Neutrophil (primary cell): ENCODE results near the gene DSP.

Experiments used
- H3K27ac ChIP-seq: fragments of 200-600 bp; sonication (generic); 2 replicates; pipeline ENCODE4 v1.5.1; 2016; ENCODE audit warnings: mild to moderate bottlenecking, moderate library complexity
- H3K27me3 ChIP-seq: fragments of 200-600 bp; sonication (generic); 2 replicates; pipeline ENCODE4 v1.6.0; 2016; ENCODE audit warnings: mild to moderate bottlenecking
- H3K36me3 ChIP-seq: fragments of 200-600 bp; sonication (generic); 2 replicates; pipeline ENCODE4 v1.5.1; 2017
- H3K4me1 ChIP-seq, 2 experiments: fragments of 200-600 bp in 1 of 2; sonication (generic) in 1 of 2; 1 replicate in 1 of 2; 2 replicates in 1 of 2; pipeline versions ENCODE4 v1.5.1 to v1.6.1; 2013 to 2016; ENCODE audit warnings: low read depth in 1 of 2, low read length in 1 of 2, mild to moderate bottlenecking in 1 of 2, moderate library complexity in 1 of 2; ENCODE audit not compliant: control insufficient read depth in 1 of 2, insufficient read depth in 1 of 2
- H3K4me3 ChIP-seq, 2 experiments: fragments of 200-600 bp in 1 of 2; sonication (generic) in 1 of 2; 1 replicate in 1 of 2; 2 replicates in 1 of 2; pipeline ENCODE4 v1.5.1; 2013 to 2016; ENCODE audit warnings: low read depth in 1 of 2, low read length in 1 of 2, mild to moderate bottlenecking in 1 of 2, moderate library complexity in 1 of 2
- H3K9me3 ChIP-seq: fragments of 200-600 bp; sonication (generic); 2 replicates; pipeline ENCODE4 v1.5.1; 2016
- CTCF ChIP-seq: fragments of 200-600 bp; sonication (generic); IDR thresholded peaks from 2 replicates; pipeline ENCODE4 v1.5.1; 2016; ENCODE audit warnings: antibody characterized with exemption

The DSP gene

GRCh38 chr6:7541175-7542064 is at the start of gene DSP:
Gene DSP, plus strand, starts transcription at chr6:7541671. Its CDS starts 245 bp downstream, at chr6:7541916.
- H3K9me3 ChIP-seq, result no peaks in the 10 kb centered on the region
- peak within 1 kb of the TSS; percentile 58 to 65 for H3K4me3 ChIP-seq
- peaks cover 100% of the 10 kb centered on the region for H3K27me3 ChIP-seq
- H3K27ac ChIP-seq, result no peak within 1 kb of the TSS
- no peaks in the 10 kb centered on the region for H3K36me3 ChIP-seq
- TF ChIP-seq CTCF, result no peak
- H3K4me1 ChIP-seq, result peaks cover 20 to 25% of the 10 kb centered on the region in 2 experiments

GRCh38 chr6:7493866-7494265 is 47.6 kb upstream of the DSP start:
- H3K9me3 ChIP-seq, result no peaks in the 10 kb centered on the region
- no peak overlapping the region for H3K4me3 ChIP-seq
- no peak for TF ChIP-seq CTCF

GRCh38 chr6:7494638-7495037 is 46.8 kb upstream of the DSP start:
- peaks cover 53% of the 10 kb centered on the region for H3K27me3 ChIP-seq
- no peaks in the 10 kb centered on the region for H3K9me3 ChIP-seq
- no peak overlapping the region for H3K4me3 ChIP-seq
- no peaks in the 10 kb centered on the region for H3K36me3 ChIP-seq
- no peaks in the 10 kb centered on the region for H3K4me1 ChIP-seq
- no peak overlapping the region for H3K27ac ChIP-seq
- TF ChIP-seq CTCF, result no peak

More at GRCh38 chr6:7493866-7494265, 47.6 kb upstream of the DSP start:
- Histone ChIP-seq H3K27me3 (peaks cover 54% of the 10 kb centered on the region), H3K27ac (no peak overlapping the region), H3K4me1 (no peaks in the 10 kb centered on the region), H3K36me3 (no peaks in the 10 kb centered on the region)

- Histone ChIP-seq H3K27ac (no peak overlapping the region), H3K27me3 (peaks cover 40% of the 10 kb centered on the region), H3K4me3 (no peak overlapping the region), H3K4me1 (no peaks in the 10 kb centered on the region), H3K9me3 (no peaks in the 10 kb centered on the region), H3K36me3 (no peaks in the 10 kb centered on the region)
- TF ChIP-seq CTCF, result no peak
Observed at GRCh38 chr6:7496266-7496875, 45.1 kb upstream of the DSP start.

- Histone ChIP-seq H3K36me3 (no peaks in the 10 kb centered on the region), H3K4me3 (no peak overlapping the region), H3K27me3 (peaks cover 49% of the 10 kb centered on the region), H3K27ac (no peak overlapping the region), H3K9me3 (no peaks in the 10 kb centered on the region), H3K4me1 (no peaks in the 10 kb centered on the region)
- no peak for TF ChIP-seq CTCF
Observed at GRCh38 chr6:7500752-7501282, 40.7 kb upstream of the DSP start.
